GM21447 (cell line): ENCODE data around the gene STAT5B.
A peak's percentile ranks its signal among the peaks of the same experiment; 100 is the strongest.
"Not testable (repeated sequence)": the region's sequence is repeated elsewhere in the genome, so short reads cannot be mapped to it uniquely, and the experiment has no call there.

Source experiments
- ATAC-seq: cut with Tn5 transposase; IDR thresholded peaks from one replicate; pipeline ENCODE4 v1.9.1; 2021; ENCODE audit not compliant: unreplicated experiment

The STAT5B gene

GRCh38 chr17:42276359-42276608 is at the start of gene STAT5B:
Gene STAT5B, minus strand, starts transcription at chr17:42276391. Its CDS starts 44,264 bp downstream, at chr17:42232127.
- ATAC-seq: peak; percentile 50

DNA sequence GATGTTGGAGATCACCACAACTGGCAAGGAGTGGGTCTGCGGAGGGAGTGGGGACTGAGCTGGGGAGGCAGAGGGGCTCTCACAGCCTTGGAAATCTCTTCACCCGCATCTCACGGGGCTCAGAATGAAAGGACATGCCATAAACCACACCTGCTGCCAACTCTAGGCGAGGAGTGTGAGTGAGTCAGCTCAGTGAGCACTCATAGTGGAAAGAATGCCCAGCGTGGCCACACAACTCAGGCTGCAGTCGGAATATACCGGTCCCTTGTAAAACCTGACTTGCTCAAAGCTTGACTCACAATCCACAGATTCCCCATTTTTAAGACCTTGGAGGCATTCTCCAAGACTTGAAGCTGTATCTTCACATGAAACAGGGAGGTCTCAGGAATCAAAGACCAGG is 48.8 kb upstream of the STAT5B start:
- no peak for ATAC-seq

DNA sequence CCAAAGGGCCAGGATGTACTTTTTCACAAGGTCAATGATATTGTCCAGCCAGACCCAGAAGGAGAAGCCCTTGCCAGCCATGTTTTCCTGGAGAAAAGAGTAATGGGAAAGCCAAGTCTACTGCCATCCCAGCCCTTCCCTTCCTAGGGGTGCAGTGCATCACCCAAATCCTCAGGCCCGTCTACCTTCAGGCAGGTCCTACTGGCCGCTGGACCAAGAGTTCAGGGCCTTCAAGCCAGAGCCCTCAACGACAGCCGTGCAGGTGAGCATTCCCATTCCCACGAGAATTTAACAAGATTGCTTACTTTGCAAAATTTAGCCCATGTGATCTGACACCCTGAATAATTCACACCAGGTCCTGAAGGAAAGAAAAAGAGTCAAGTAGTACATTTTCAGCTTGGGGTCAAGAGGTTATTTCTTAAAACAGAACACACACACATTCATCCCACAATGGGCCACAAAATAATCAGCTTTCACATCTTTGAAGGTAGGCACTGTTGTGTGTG is 47.1 kb upstream of the STAT5B start:
- ATAC-seq: no peak

GRCh38 chr17:42322382-42323267 is 46.4 kb upstream of the STAT5B start:
- ATAC-seq: no peak

GRCh38 chr17:42321555-42321954 is 45.4 kb upstream of the STAT5B start:
- no peak for ATAC-seq

GRCh38 chr17:42317967-42318366 is 41.8 kb upstream of the STAT5B start:
- not testable (repeated sequence) for ATAC-seq

GRCh38 chr17:42317266-42317845 is 41.2 kb upstream of the STAT5B start:
- no peak for ATAC-seq

DNA sequence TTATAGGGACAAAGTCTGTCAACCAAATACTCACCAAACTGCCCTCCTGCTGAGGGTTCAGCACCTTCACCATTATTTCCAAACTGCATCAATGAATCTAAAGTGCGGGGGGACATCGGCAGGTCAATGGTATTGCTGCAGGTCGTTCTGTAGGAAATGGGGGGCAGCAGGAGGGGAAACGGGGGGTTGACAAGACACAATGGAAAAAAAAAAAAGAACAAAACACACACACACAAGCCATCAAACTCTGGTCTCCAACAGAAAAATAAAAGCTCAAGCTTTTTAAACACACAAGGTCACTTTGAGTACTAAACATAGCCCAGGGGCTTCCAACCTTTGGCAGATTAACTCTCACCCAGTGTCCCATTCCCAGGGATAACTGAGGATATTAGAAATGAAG is 40.6 kb upstream of the STAT5B start:
- ATAC-seq: no peak

DNA sequence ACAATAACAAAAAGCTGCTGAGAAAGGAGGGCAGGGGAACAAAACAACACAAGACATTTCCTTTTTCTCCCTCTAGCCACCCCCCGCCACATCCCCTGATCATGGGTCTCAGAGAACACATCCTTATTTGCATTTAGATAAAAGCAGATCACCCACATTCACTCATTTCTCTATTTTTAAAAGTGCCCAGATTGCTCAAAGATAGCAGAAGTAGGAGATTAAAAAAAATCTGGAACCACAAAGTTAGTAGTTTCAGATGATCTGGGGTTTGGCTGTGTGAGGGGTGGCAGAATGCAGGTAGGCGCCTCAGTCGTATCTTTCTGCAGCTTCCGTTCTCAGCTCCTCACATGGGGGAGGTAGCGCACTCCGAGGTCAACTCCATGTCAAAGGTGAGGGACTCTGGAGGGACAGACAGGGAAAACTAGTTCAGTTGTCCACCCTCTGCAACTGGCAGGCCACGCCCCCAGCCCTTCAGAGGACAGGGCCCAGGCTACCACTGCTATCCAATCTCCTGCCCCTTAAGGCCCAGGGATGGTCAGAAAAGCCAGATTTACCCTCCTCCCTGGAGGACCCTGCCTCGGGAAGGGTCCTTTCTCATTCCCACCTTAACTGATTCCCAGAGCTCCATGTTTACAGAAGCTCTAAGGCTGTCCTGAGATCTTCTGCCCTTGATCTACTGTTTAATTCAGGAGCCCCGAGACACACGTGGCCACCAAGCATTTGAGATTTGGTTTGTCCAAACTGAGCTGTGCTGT is 39.4 kb upstream of the STAT5B start:
- ATAC-seq: peak; percentile 41

DNA sequence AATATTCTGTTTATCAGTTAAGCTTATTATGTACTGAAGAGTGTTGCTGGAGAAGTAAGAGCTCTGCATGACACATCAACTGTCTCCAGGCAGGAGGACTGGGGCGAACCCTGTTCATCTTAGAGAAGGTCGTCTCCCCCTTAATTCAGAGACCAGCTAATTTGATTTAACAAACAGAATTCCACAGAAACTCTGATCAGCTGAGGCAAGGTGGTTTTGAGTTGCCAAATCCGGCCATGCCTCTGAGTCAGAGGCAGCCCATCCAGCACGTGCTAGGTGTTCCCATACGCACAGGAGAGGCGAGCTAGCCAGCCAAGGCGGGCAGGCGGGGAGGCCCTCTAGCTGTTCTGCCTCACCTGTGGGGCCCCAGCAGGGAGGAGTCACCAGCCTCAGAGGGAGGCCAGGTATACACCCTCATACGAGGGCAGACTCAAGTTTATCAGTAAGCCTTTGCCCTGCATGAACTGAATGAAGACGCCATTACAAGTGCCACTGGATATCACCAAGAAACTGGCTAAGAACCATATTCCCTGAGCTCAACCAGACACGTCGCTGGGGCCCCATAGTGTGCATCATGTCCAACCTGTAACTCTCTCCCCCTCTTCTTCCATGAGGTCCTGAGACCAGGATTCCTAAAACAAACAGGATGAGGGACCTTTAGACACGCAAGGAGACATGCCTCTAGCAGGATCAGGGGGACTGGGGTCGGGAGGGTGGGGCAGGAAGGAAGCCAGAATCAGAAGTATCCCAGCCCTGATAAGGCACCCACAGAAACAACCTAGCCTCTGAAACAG is 37.8 kb upstream of the STAT5B start:
- ATAC-seq: no peak

- no peak for ATAC-seq
These were observed 37.2 kb upstream of the STAT5B start for GRCh38 chr17:42313389-42313772.

DNA sequence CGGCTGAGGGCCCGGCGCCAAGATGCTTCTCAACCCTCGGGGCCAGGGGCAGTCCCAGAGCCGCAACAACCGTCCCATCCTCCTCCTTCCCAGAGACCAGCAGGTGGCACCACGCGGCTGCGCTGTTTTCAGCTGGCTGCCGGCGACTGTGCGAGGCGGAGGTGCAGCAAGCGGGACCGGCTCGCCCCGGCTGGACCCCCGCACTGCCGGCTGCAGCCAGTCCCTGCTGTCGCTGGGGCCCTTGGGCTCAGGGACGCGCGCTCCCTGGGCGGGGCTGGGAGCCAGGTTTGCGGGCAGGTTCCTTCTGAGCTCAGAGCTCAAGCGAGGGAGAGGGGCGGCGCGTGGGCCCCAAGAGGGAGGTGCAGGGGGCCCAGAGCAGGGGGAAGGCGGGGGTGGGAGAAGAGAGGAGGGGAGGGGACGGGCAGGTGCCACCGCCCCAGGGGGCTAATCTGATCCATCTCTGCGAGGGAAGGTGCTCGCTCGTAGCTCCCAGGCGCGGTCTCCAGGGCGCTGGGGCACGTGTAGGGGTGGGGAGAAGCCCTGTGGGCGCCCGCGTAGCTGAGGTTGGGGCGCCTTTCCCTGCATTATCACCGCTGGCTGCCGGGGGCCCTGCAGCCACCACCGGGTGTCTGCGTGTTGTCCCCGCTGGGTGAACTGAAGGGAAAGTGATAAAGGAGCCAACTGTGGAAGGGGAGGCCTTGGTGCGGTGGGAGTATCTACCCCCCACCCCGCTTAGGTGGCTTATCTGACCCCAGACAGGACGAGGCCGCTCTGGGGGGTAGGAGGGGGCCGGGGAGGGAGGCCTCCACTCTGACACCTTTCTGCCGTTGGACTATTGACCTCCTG is 36.3 kb upstream of the STAT5B start:
- ATAC-seq: peak; percentile 62

DNA sequence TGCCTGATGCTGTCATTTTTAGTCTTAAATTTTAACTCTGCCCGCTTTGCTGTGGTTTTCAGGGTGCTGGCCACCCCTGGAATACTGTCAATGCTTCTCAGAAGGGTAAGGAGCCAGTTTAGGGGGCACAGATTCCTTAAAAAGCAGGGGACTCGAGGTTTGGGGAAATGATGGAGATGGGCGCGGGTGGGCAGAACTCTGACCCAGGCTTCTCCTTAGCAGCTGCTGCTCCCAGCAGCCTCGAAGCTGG is 35.8 kb upstream of the STAT5B start:
- no peak for ATAC-seq

DNA sequence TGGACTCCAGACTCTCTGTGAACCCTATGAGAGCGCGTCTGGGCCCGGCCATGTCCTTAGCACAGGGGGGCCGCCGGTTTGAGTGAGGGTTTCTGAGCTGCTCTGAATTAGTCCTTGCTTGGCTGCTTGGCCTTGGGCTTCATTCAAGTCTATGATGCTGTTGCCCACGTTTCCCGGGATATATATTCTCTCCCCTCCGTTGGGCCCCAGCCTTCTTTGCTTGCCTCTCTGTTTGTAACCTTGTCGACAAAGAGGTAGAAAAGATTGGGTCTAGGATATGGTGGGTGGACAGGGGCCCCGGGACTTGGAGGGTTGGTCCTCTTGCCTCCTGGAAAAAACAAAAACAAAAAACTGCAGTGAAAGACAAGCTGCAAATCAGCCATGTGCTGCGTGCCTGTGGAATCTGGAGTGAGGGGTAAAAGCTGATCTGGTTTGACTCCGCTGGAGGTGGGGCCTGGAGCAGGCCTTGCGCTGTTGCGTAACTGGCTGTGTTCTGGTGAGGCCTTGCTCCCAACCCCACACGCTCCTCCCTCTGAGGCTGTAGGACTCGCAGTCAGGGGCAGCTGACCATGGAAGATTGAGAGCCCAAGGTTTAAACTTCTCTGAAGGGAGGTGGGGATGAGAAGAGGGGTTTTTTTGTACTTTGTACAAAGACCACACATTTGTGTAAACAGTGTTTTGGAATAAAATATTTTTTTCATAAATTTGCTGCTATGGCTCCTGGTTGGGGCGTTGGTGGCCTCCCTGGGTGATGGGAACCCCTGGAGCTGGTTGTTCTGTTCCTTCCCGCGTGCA is 35.2 kb upstream of the STAT5B start:
- no peak for ATAC-seq

- no peak for ATAC-seq
These were observed 34.6 kb upstream of the STAT5B start for GRCh38 chr17:42310787-42311215.

DNA sequence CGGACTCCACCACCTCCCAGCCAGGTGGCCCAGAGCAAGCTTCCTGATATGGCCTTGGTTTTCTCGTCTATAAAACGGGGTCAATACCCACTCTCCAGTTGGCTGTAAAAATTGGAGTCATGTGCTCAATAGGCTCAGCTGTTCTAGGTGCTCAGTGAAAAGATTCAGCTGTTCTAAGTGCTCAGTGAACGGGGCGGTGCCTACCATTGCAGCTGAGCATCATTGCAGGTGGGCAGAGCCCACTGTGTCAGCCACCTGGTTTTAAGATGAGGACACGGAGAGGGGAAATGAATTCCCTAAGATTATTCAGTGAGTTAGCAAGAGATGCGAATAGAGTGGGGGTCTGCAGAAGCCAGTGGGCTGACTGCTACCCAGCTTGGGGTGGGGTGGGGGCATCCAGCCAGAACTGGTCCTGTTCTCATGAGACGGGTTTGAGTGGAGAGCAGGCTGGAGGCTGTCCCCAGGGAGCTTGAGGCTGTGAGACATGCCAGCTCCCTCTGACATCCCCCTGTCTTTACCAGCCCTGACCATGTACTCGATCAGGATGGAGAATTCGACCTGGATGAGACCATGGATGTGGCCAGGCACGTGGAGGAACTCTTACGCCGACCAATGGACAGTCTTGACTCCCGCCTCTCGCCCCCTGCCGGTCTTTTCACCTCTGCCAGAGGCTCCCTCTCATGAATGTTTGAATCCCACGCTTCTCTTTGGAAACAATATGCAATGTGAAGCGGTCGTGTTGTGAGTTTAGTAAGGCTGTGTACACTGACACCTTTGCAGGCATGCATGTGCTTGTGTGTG is 34.0 kb upstream of the STAT5B start:
- ATAC-seq: no peak

DNA sequence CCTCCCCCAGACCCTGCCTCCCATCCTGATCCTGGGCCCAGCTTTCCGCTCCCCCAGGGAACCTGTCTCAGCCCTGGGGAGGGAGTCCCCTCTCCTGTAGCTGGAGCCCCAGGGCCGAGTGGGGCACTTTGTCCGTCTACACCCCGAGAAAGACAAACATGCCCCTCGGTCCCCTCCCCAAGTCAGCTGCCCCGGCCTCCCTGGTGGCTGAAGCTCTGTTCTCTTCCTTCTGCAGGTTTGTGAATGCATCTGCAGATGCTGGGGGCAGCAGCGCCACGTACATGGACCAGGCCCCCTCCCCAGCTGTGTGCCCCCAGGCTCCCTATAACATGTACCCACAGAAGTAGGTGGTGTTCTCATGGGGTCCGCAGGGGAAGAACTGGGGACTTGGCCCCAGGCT is 33.0 kb upstream of the STAT5B start:
- no peak for ATAC-seq

DNA sequence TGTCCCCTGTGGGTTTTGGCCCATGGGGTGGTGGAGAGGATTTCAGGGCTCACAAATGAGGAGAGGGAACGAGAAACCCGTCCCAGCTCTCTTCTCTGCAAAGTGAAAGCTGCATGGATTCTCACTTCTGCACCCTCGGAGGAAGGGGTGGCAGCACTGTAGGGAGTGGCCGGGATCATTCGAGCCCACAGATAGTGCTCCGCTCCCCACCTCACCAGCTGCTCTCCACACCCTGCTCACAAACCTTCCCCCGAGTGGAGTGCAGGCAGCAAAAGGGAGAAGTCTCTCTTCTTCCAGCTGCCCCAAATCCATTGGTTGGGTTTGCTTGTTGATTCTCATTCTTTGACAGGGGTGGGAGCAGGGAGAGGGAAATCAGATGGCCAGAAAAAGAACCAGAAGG is 32.3 kb upstream of the STAT5B start:
- ATAC-seq: no peak

- no peak for ATAC-seq
These were observed 31.3 kb upstream of the STAT5B start for GRCh38 chr17:42307362-42307927.
